OCI-LY3 (cell line): ENCODE results near the gene FAM169A.

Experiments
- H2AFZ ChIP-seq: fragments of 200-600, 300-600 bp; shearing (Covaris generic); 2 replicates; pipeline ENCODE4 v1.6.0; 2014; ENCODE audit warnings: antibody characterized with exemption, low read depth, low read length
- H3K27ac ChIP-seq: fragments of 200-600, 300-600 bp; sonication (generic); 2 replicates; pipeline ENCODE4 v1.5.1; 2014; ENCODE audit warnings: mild to moderate bottlenecking, low read length, moderate library complexity, mixed read lengths
- H3K27me3 ChIP-seq: fragments of 200-600, 300-600 bp; sonication (generic); 2 replicates; pipeline ENCODE4 v1.6.1; 2014; ENCODE audit warnings: low read depth, low read length, mixed read lengths
- H3K36me3 ChIP-seq: fragments of 200-600, 300-600 bp; sonication (generic); replicated peaks from 2 replicates; pipeline ENCODE3; 2014; ENCODE audit warnings: low read depth, low read length, mixed read lengths
- H3K4me1 ChIP-seq: fragments of 300-600, 200-600 bp; sonication (generic); 2 replicates; pipeline ENCODE4 v1.6.1; 2014; ENCODE audit warnings: low read length, mixed read lengths
- H3K4me2 ChIP-seq: fragments of 200-600, 300-600 bp; sonication (generic); 2 replicates; pipeline ENCODE4 v1.6.1; 2014; ENCODE audit warnings: low read length, mixed read lengths
- H3K4me3 ChIP-seq: fragments of 300-600, 200-600 bp; sonication (generic); 2 replicates; pipeline ENCODE4 v1.5.1; 2014; ENCODE audit warnings: antibody characterized with exemption, mild to moderate bottlenecking, low read length, moderate library complexity
- H3K79me2 ChIP-seq: fragments of 300-600, 200-600 bp; shearing (Covaris generic); 2 replicates; pipeline ENCODE4 v1.6.1; 2014; ENCODE audit warnings: mild to moderate bottlenecking, low read length, mixed read lengths
- H3K9ac ChIP-seq: fragments of 300-600, 200-600 bp; shearing (Covaris generic); 2 replicates; pipeline ENCODE4 v1.6.0; 2014; ENCODE audit warnings: mild to moderate bottlenecking, low read length, moderate library complexity
- H3K9me3 ChIP-seq: fragments of 200-600, 300-600 bp; shearing (Covaris generic); 2 replicates; pipeline ENCODE4 v1.6.1; 2014; ENCODE audit warnings: low read length, mixed read lengths; ENCODE audit not compliant: insufficient read depth
- H4K20me1 ChIP-seq: fragments of 200-600, 300-600 bp; sonication (generic); 2 replicates; pipeline ENCODE4 v1.6.1; 2016; ENCODE audit warnings: low read length, mixed read lengths; ENCODE audit not compliant: insufficient read depth
- CTCF ChIP-seq: fragments of 200-600, 300-600 bp; sonication (generic); IDR thresholded peaks from 2 replicates; pipeline ENCODE4 v1.5.1; 2014; ENCODE audit warnings: antibody characterized with exemption, low read length, low read depth
- EZH2phosphoT487 ChIP-seq: fragments of 200-600 bp; shearing (Covaris generic); IDR thresholded peaks from 2 replicates; pipeline ENCODE4 v1.6.1; 2018; ENCODE audit warnings: antibody characterized with exemption, mixed run types, low read depth

The FAM169A gene

GRCh38 chr5:74877624-74878304 lies 11.6 kb upstream of the FAM169A start:
- TF ChIP-seq EZH2phosphoT487 (no peak), CTCF (no peak)

GRCh38 chr5:74875994-74876791 lies 10.0 kb upstream of the FAM169A start:
- no peaks in the 10 kb centered on the region for H4K20me1 ChIP-seq
- no peaks in the 10 kb centered on the region for H3K36me3 ChIP-seq
- H3K4me3 ChIP-seq = no peak overlapping the region
- TF ChIP-seq CTCF = no peak
- TF ChIP-seq EZH2phosphoT487 = no peak
- H3K79me2 ChIP-seq = no peaks in the 10 kb centered on the region
- H3K9me3 ChIP-seq = no peaks in the 10 kb centered on the region
- no peaks in the 10 kb centered on the region for H3K27me3 ChIP-seq
- H3K9ac ChIP-seq = no peak overlapping the region
- no peak overlapping the region for H3K4me2 ChIP-seq
- no peak overlapping the region for H3K27ac ChIP-seq
- no peak overlapping the region for H2AFZ ChIP-seq
- H3K4me1 ChIP-seq = no peaks in the 10 kb centered on the region

More at GRCh38 chr5:74877624-74878304, 11.6 kb upstream of the FAM169A start:
- Histone ChIP-seq H3K4me2 (no peak overlapping the region), H3K27me3 (no peaks in the 10 kb centered on the region), H2AFZ (no peak overlapping the region), H3K4me1 (no peaks in the 10 kb centered on the region), H3K9me3 (no peaks in the 10 kb centered on the region), H3K36me3 (no peaks in the 10 kb centered on the region), H4K20me1 (no peaks in the 10 kb centered on the region), H3K4me3 (no peak overlapping the region), H3K27ac (no peak overlapping the region), H3K9ac (no peak overlapping the region), H3K79me2 (no peaks in the 10 kb centered on the region)

- TF ChIP-seq CTCF (no peak), EZH2phosphoT487 (no peak)
- H3K9me3 ChIP-seq = no peaks in the 10 kb centered on the region
- H3K27me3 ChIP-seq = no peaks in the 10 kb centered on the region
- no peaks in the 10 kb centered on the region for H4K20me1 ChIP-seq
- H2AFZ ChIP-seq = no peak overlapping the region
- no peak overlapping the region for H3K27ac ChIP-seq
- no peak overlapping the region for H3K9ac ChIP-seq
- H3K36me3 ChIP-seq = no peaks in the 10 kb centered on the region
- no peaks in the 10 kb centered on the region for H3K79me2 ChIP-seq
- H3K4me3 ChIP-seq = no peak overlapping the region
- no peak overlapping the region for H3K4me2 ChIP-seq
- no peaks in the 10 kb centered on the region for H3K4me1 ChIP-seq
Observed at GRCh38 chr5:74873525-74874249, 7.5 kb upstream of the FAM169A start.
